ENCODE measurements around the gene WDR6.

- TF ChIP-seq, protein P1, sequence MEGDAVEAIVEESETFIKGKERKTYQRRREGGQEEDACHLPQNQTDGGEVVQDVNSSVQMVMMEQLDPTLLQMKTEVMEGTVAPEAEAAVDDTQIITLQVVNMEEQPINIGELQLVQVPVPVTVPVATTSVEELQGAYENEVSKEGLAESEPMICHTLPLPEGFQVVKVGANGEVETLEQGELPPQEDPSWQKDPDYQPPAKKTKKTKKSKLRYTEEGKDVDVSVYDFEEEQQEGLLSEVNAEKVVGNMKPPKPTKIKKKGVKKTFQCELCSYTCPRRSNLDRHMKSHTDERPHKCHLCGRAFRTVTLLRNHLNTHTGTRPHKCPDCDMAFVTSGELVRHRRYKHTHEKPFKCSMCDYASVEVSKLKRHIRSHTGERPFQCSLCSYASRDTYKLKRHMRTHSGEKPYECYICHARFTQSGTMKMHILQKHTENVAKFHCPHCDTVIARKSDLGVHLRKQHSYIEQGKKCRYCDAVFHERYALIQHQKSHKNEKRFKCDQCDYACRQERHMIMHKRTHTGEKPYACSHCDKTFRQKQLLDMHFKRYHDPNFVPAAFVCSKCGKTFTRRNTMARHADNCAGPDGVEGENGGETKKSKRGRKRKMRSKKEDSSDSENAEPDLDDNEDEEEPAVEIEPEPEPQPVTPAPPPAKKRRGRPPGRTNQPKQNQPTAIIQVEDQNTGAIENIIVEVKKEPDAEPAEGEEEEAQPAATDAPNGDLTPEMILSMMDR (IDR thresholded peaks at IDR 0.05): no peak
- TF ChIP-seq EZH2 (IDR thresholded peaks at IDR 0.05) (no peak), EZH2phosphoT487 (IDR thresholded peaks at IDR 0.05) (no peak)
These were observed 36.6 kb upstream of the WDR6 start for GRCh38 chr3:48970586-48970985.

All from neural progenitor cell (in vitro differentiated cells).